GM19240 (cell line): ENCODE measurements around the gene SCRN2.
A peak's percentile ranks its signal among the peaks of the same experiment; 100 is the strongest.

Experiments used
- DNase-seq: peaks from one replicate; pipeline ENCODE4 v3.0.0; 2011; ENCODE audit warnings: low spot score; ENCODE audit not compliant: insufficient read length

Gene SCRN2

GRCh38 chr17:47806913-47807255 lies 34.2 kb downstream of the SCRN2 start:
- DNase-seq, result no peak

GRCh38 chr17:47806026-47806912 lies 34.8 kb downstream of the SCRN2 start:
- DNase-seq, result no peak

DNA sequence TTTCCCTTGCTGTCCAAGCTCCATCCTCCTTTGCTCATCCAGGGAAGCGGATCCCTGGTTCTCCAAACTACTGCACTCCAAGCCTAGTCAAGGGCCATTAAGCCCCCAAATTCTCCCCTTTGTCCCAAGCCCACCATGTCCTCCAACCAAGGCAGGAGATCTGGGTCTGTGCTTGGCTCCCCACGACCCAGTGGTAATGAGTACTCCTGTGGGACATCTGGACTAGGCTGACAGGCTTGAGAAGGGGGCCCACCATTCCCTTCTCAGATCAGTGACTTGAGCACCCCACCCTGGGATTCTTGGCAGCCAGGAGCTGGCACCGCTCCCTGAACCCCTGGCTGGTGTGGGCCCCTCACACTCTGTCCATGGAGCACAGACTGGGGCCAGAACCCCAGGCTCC lies 36.6 kb downstream of the SCRN2 start:
- DNase-seq, result no peak

DNA sequence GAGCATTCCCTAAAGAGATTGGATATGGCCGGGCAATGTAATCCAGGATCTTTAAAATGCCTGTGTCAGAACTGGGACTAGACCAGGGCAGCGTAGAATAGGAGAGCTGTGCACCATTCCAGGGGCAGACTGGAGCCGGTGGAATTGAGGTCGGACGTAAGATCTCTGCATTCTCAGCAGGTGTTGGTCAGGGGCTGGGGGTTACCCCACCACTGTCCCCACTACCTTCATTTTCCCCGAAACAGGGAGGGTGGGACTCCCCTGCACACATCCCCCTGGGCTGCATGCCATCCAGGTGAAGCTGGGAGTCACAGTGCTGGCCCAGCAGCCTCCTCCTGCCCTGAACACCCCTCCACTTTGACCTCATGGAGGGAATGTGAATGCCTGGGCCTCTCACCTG lies 37.3 kb downstream of the SCRN2 start:
- no peak for DNase-seq

DNA sequence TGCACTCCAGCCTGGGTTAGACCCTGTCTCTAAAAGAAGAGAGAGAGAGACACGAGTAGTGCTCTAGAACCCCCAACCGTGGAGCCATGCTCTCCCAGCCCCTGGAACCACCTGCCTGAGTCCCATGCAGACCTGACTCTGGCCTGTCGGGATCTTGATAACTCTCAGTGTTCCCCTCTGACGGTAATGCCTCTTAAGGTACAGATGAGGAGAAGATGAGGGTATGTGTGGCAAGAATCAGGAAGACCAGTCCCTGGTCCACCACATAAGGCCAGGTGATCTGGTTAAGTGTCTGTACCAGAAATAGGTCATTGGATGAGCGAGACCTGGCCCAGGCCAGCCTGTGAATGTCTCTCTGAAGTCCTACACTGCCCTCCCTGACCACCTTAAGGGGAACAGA lies 37.9 kb downstream of the SCRN2 start:
- no peak for DNase-seq

DNA sequence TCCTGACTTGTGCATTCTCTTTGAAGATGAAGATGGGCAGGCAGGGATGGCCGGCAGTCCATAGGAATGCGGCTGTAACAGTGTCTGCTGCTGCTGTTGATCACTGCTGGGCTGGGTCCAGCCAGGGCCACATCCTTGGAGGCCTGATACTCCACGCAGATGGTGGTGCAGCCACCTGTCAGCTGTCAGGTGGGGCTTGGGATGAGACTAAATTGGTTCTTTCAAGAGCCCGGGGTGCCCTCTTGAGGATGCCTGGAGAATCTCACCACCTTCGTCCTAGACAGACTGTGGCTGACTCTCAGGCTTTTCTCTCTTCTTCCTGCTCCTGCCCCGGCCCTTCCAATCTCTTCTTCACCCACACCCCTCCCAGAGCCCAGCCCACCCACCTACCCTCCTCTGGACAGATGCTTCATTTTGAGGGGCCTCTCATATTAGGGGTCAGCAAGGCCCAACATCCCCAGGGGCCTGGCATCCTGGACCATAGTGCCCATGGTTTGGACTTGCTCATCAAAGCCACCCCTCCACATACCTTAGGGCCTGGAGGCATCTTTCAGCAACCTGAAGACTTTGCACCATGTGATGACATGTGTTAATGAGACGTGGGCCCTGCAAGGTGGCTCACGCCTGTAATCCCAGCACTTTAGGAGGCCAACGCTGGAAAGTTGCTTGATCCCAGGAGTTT lies 38.6 kb downstream of the SCRN2 start:
- DNase-seq, result peak; percentile 82

DNA sequence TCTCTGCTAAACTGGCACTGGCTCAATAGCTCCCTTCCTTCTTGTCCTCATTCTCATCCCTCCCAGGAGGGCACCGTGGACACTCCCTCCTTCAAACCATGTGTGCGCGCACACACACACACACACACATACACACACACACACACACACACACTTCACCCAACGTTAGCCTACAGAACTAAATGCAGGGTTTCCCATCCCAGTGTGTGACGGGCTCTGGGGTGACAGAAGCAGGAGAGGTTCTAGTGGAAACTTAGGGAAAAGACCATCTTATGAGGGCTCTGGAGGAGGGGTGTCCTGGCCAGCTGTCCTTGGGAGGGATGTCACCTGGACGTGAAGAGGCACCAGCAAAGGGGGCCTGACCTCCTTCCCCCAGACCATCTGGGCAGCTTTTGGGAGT lies 39.2 kb downstream of the SCRN2 start:
- DNase-seq, result no peak

- no peak for DNase-seq
These were observed 39.8 kb downstream of the SCRN2 start for GRCh38 chr17:47801176-47801765.

- no peak for DNase-seq
These were observed 40.4 kb downstream of the SCRN2 start for GRCh38 chr17:47800686-47801085.

DNA sequence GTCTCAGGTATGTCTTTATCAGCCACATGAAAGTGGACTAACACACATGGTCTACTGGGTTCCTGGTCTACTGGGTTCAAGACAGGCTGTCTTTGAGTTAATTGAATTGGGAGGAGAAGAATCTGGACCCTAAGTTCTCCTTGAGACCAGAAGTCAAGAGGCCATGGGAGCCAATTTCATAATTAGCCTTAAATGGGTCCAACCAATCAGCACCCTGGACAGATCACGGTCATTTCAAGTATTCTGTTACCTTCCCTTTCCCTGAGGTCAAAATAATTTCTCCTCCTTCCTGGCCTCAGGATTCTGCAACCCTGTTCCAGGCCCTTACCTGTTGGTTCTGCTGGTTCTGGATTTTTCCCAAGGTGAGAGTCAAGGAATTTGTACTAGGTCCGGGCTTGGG lies 43.3 kb downstream of the SCRN2 start:
- DNase-seq, result no peak

DNA sequence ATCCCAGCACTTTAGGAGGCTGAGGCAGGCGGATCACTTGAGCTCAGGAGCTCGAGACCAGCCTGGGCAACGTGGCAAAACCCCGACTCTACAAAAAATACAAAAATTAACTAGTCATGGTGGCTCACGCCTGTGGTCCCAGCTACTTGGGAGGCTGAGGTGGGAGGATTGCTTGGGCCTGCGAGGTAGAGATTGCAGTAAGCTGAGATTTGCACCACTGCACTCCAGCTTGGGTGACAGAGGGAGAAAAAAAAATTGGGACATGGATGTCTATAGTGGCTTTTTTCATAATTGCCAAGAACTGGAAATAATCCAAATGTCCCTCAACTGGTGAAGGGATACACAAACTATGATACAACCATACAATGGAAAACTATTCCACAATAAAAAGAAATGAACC lies 48.1 kb downstream of the SCRN2 start:
- no peak for DNase-seq

GRCh38 chr17:47792457-47792856 lies 48.6 kb downstream of the SCRN2 start:
- no peak for DNase-seq

GRCh38 chr17:47791025-47791424 lies 50.0 kb downstream of the SCRN2 start:
- no peak for DNase-seq

GRCh38 chr17:47789611-47790561 lies 51.2 kb downstream of the SCRN2 start:
- DNase-seq, result peak; percentile 38
